ENCODE data around the gene RAB43.

The RAB43 gene

GRCh38 chr3:129060276-129061022 lies 61.2 kb downstream of the RAB43 start, which contains the start of gene GP9:
Gene GP9, plus strand, starts transcription at chr3:129060779. Its CDS starts 961 bp downstream, at chr3:129061740.
- no peak for DNase-seq

DNA sequence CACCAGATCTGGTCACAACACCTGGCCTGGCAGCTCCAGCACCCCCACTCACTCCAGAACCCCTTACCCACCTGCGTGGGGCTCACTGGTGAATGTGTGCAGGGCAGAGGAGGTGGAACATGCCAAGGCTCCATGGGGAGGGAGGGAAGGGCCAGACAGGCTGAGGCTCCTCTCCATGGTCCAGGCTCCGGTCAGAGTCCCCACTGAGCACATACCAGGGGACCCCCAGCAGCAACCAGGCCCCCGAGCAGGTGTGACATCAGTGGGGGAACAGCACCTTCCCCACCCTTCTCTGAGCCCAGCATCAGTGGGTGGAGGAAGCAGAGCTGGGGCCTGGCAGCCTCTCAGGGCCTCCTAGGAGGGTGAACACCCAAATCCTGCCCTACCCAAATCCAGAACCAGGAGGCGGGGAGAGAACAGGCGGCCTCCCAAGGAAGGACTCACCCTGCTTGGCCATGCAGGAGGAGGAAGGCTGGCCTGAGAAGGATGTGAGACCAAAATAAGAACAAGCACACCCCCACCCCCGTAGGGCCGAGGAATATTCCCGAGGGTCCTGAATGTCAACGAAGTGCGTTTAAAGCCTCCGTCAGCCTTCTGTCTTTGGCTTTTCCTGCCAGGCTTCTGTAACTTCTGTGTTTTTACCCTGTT lies 62.2 kb downstream of the RAB43 start:
- DNase-seq: no peak

DNA sequence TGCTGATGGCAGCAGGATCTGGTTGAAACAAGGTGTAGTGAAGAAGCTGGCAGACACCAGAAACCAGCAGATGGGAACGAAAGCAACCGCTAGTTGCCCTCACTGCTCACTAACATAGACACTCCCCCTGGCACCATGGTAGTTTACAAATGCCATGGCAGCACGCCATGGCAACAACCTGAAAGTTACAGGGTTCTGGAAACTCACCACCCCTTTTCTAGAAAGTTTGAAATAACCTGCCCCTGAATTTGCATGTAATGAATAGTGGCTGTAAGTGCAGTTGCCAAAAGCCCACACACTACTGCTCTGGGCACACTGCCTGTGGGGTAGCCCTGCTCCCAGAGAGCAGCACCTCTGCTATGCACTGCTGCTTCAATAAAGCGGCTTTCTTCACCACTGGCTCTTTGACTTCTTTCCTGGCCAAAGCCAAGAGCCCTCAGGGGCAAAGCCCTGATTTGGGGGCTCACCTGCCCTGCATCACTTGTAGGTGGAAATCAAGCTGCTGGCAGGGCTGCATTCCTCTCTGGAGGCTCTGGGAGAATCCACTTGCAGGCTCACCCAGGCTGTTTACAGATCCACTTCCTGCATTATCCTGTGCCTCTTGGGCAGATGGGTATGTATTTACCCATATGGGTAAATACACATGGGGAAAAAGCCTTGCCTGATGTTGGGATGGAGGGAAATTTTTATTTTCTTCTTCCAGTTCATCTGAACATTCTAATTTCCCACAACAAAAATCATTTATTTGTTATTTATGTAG lies 63.0 kb downstream of the RAB43 start:
- peak; percentile 10 to 38 for DNase-seq

GRCh38 chr3:129057249-129057648 lies 64.4 kb downstream of the RAB43 start:
- no peak for DNase-seq

GRCh38 chr3:129056451-129057173 lies 65.0 kb downstream of the RAB43 start:
- no peak for DNase-seq

- no peak for DNase-seq
Observed at GRCh38 chr3:129054605-129055104, 66.9 kb downstream of the RAB43 start.

DNA sequence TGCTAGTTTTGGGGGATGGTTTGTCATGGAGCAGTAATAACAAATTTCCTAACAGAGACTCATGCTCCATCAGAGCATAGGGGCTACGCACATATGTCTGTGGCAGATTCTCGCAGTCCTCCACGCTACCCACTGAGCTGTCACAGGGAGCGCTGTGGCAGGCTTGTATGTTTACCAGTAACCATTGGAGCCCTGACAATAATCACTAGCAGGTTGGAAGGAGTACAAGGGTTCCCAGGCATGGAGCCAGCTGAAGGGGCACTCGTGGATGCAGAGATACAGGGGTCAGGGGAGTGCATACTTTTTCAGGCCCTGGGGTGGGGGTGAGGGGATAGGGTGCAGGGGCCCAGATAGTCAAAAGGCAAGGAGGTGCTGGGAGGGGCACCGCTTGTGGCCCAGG lies 68.9 kb downstream of the RAB43 start:
- no peak for DNase-seq

- no peak for DNase-seq
Observed at GRCh38 chr3:129051871-129052340, 69.7 kb downstream of the RAB43 start.

DNA sequence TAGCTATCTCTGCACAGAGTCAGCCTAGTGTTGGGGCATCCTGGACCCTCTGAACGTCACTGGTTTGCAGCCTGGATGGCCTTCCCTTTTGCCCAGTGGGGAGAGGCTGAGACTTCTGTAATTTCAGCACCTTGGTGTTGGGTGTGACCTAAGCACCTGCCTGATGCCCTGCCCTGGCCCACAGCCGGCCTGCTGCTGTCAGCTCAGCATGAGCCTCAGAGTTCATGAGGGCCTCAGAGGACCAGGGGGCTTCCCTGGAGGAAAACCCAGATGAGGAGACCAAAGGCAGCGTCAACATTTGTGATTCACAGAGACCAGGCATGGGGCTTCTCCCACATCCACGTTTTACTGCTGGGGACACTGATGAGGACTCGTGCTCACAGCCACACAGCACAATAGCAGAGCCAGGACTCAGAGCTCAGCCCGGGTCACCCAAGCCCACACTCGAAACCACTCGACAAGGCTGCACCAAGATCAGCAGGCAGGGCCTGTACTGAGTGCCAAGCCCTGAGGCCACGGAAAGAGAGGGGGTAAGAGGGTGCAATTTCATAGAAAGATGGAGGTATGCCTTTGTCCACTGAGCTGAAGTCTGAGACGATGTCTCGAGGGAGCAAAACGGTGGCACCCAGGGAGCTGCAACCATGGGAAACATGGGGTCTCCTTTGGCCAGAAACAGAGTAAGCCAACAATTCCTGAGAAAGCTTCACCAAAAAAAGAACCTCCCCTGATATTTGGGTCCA lies 70.9 kb downstream of the RAB43 start:
- no peak for DNase-seq

GRCh38 chr3:129047553-129047839 lies 74.1 kb downstream of the RAB43 start:
- DNase-seq: no peak

GRCh38 chr3:129046732-129047552 lies 74.7 kb downstream of the RAB43 start:
- no peak for DNase-seq

GRCh38 chr3:129046037-129046731 lies 75.4 kb downstream of the RAB43 start:
- DNase-seq: no peak

DNA sequence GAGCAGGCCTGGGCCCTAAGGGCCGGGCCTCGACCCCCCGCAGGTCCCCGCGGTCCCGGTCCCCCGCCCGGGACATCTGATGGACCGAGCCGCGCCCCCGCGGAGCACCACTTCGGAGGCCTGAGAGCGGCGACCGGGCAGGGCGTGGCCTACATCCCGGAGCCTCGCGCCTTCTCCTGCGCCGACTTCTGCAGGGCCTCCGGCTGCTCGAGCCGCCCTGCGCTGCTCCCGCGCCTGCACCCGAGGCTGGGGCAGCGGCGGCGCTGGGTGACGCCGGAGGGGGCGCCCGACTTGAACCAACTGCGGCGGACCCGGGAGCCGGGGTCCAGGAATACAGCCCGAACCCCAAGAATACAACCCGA lies 75.9 kb downstream of the RAB43 start:
- no peak for DNase-seq

DNA sequence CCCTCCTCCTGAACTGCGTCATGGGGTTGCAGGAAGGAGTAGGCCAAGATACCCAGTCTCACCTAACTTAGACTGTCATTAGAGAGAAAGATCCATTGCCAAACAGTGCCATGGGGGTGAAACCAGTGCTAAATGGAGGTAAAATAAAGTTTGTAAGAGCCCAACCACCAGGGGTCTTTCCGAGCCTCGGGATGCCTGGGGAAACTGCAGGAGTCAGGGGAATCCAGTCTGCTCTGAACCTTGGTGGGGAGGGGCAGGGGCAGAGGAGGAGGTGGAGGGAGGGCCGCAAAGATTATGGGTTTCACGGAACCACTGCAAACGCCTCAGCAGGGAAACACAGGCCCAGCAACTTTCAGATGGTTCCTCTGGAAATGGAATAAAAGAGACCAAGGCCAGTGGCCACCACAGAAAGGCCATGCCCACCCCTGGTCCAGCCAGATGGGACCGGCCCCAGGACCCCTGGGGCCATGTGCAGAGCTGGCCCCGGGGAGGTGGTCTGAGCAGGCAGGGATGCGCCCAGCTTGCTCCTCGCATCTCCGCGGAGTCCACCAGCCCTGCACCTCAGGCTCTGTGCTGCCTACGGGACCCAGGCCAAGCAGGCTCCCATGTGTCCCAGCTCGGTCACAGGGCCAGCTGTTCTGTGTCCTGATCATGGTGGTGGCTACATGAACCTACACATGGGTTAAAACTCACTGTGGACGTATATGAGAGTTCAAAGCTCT lies 80.9 kb downstream of the RAB43 start:
- DNase-seq: no peak

DNA sequence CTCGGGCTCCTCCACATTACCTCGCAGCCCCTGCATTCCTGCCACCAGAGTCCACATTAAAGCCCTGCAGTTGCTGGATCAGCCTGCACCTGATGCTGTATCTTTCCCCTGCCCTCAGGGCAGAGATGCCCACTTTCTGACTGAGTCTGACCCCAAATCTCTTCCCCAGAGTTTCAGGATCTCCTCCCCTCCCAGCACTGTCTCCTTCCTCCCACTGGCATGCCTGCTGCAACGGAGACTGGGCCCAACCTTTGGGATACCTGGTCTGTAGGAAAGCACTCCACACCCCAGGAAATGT lies 81.6 kb downstream of the RAB43 start:
- DNase-seq: no peak

- DNase-seq: no peak
Observed at GRCh38 chr3:129039271-129040038, 82.1 kb downstream of the RAB43 start.

DNA sequence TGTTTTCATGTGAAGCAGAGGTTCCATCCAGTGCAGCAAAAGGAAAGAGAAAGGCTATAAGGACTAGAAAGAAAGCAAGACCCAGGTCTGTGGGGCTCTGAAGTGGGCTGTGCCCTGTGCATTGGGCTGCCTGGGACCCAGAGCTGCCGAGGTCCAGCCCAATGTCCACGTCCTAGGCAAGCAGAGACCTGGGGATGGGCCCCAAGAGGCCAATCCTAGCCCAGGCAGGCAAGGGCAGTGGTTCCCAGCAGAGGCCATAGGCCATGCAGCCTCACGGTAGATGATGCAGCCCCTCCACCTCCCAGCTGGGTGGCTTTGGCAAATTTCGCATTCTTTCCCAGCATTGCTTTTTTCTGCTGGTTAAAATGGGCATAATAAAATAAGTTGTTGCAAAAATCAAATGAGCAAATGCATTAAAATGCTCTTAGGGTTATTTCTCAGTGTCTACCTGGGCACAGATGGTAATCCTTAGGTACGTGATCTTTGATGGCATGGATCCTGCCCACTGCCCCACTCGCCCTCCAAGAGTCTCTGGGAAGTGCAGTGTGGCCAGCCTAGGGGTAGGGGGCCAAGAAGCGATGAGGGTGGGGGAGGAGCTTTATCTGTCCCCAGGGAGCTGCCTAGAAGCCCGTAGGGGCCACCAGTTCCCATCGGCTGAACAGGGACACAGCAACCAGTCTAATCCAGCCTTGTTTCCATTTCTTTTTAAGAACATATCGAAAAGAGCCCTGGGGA lies 83.3 kb downstream of the RAB43 start:
- DNase-seq: no peak

Data from hippocampal formation (tissue), 2 donors.